Right ventricle myocardium inferior (tissue), 1 donor: ENCODE results near the gene ZBTB6. TPM values are rescaled to one million over a fixed set of nuclear protein-coding genes. Genes with fewer than 3 reads are reported as not detected.
"Not testable (repeated sequence)": the region's sequence is repeated elsewhere in the genome, so short reads cannot be mapped to it uniquely, and the experiment has no call there.

Experiments
- ATAC-seq: fragments of 200-7000 bp; cut with Tn5 transposase; one replicate; pipeline ENCODE4 v1.9.1; 2020; ENCODE audit warnings: mild to moderate bottlenecking, moderate library complexity
- DNase-seq: peaks from one replicate; pipeline ENCODE4 v3.0.0; 2021; ENCODE audit errors: missing footprints
- intact Hi-C: fragments of 100-400 bp; cut with DNase I; formaldehyde crosslinking; loops from one replicate; pipeline ENCODE4 v1.11.0; 2022
- total RNA-seq: library from RNA; stranded (reverse); fragmentation: NEBNext Ultra II Directional; extraction: Animal tissue kit (Norgen Biotek cat#: 25700); gene quantifications from one replicate; pipeline ENCODE4 v1.2.1, GENCODE V29; 2021
- donor health status: DM: no; HTN: yes; CAD: no; lungs with severe emphysema.

Gene ZBTB6
- total RNA-seq, 1 donor from 2014 or later, result 5.3 TPM

GRCh38 chr9:122930541-122931225 is 17.6 kb upstream of the ZBTB6 start:
- ATAC-seq (no peak), DNase-seq (no peak)

DNA sequence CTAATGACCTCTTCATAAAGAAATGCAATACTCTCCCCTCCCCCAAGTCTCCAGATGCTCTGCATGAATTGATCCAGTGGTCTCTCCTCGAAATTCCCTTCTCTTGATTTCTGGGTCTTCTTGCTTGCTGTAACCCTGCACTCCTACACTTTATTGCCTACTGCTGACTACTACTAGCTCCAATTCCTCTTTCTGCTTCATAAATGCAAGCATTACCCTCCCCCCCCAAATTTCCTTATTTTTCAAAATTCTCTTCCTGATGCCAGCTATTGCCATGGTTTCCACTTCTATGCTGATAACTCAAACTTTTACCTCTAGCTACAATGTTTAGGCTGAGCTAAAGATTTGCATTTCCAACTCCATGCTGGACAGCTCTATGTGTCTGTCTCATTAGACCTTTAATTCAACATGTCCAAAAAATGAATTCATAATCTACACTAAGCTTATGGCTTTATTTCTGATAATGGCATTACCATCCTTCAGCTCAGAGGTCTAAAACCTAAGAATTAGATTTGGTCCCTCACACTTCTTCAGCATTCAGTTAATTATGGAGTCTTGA is 16.8 kb upstream of the ZBTB6 start:
- DNase-seq (no peak), ATAC-seq (no peak)
- intact Hi-C loops, result no loop called here

More at GRCh38 chr9:122930541-122931225, 17.6 kb upstream of the ZBTB6 start:
- intact Hi-C loops, result no loop called here

DNA sequence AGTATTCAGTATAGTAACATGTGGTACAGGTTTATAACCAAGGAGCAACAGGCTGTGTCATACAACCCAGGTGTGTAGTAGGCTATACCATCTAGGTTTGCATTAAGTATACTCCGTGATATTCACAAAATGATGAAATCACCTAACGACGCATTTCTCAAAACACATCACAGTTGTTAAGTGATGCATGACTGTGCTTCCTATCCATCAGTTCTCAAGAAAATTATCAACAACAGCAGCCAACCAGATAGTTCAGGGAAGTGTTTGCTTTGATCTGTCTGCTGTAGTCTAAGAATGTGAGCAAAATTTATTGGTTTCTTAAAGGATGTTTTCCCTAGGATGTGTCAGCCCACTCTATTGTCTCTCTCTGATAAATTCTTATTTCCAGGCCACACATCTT is 10.8 kb upstream of the ZBTB6 start:
- intact Hi-C loops, result no loop called here
- ATAC-seq, result no peak
- no peak for DNase-seq

GRCh38 chr9:122922713-122923112 is 9.6 kb upstream of the ZBTB6 start:
- ATAC-seq (no peak), DNase-seq (no peak)
- intact Hi-C loops, result no loop called here

- DNase-seq (no peak), ATAC-seq (no peak)
- intact Hi-C loops, result no loop called here
These were observed 5.2 kb upstream of the ZBTB6 start for GRCh38 chr9:122918310-122918709.

GRCh38 chr9:122912671-122912963 is 506 bp downstream of the ZBTB6 start:
- no peak for DNase-seq
- no peak for ATAC-seq
- intact Hi-C loops, result loop anchor here (5.0 kb wide), 1 partner anchor 80 kb away; no protein-coding TSS in a partner anchor

DNA sequence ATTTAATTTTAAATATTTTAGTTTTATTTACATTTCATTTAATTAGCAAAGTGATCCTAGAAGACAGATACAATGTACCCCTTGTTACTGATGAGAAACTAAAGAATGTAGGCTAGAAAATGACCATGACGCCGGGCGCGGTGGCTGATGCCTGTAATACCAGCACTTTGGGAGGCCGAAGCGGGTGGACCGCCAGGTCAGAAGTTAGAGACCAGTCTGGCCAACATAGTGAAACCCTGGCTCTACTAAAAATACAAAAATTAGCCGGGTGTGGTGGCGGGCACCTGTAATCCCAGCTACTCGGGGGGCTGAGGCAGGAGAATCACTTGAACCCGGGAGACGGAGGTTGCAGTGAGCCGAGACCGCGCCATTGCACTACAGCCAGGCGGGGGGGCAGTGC is 7.0 kb downstream of the ZBTB6 start:
- ATAC-seq, result not testable (repeated sequence)
- intact Hi-C loops, result loop anchor here (5.0 to 10.0 kb wide), 2 partner anchors 36 to 319 kb away; partner anchors contain the start of gene RABGAP1
- peak; percentile 64 for DNase-seq

- intact Hi-C loops, result loop anchor here (5.0 to 10.0 kb wide), 2 partner anchors 37 to 320 kb away; partner anchors contain the start of gene RABGAP1
- ATAC-seq, result peak; percentile 99
These were observed 8.1 kb downstream of the ZBTB6 start, which contains the start of gene RC3H2 for GRCh38 chr9:122904823-122905710. Gene RC3H2, minus strand, starts transcription at chr9:122905359. Its CDS starts 7,850 bp downstream, at chr9:122897509.

DNA sequence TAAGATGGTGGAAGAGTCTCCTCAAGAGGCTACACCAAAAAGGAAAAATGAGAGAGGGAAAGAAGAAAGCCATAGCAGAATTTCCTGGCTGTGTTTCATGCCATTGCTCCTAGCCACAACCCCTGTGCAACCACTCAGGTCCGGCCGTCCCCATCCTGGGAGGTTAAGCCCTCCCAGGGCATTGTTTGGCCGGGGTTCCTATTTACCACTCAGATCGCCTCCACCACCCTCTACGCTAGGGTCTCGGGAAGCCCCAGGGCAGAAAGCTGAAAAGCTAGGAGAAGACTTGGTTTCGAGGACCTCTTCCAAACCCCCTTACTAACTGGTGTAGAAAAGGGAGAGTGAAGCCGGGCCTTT is 8.7 kb downstream of the ZBTB6 start:
- ATAC-seq (peak; percentile 27), DNase-seq (peak; percentile 72)
- intact Hi-C loops, result loop anchor here (10.0 kb wide), 1 partner anchor 320 kb away; no protein-coding TSS in a partner anchor

More at GRCh38 chr9:122904823-122905710, 8.1 kb downstream of the ZBTB6 start, which contains the start of gene RC3H2:
- DNase-seq, result peak; percentile 99

- DNase-seq (no peak), ATAC-seq (no peak)
- intact Hi-C loops, result loop anchor here (10.0 kb wide), 1 partner anchor 324 kb away; no protein-coding TSS in a partner anchor
These were observed 12.3 kb downstream of the ZBTB6 start for GRCh38 chr9:122900791-122901190.

GRCh38 chr9:122897969-122898368 is 15.2 kb downstream of the ZBTB6 start:
- intact Hi-C loops, result no loop called here
- no peak for DNase-seq
- no peak for ATAC-seq

GRCh38 chr9:122888480-122888879 is 24.6 kb downstream of the ZBTB6 start:
- ATAC-seq, result no peak

GRCh38 chr9:122883125-122883524 is 30.0 kb downstream of the ZBTB6 start:
- no peak for DNase-seq
- intact Hi-C loops, result no loop called here

More at GRCh38 chr9:122888480-122888879, 24.6 kb downstream of the ZBTB6 start:
- intact Hi-C loops, result no loop called here
- DNase-seq, result no peak

GRCh38 chr9:122879443-122879842 is 33.7 kb downstream of the ZBTB6 start:
- ATAC-seq (no peak), DNase-seq (no peak)
- intact Hi-C loops, result no loop called here

More at GRCh38 chr9:122883125-122883524, 30.0 kb downstream of the ZBTB6 start:
- no peak for ATAC-seq

DNA sequence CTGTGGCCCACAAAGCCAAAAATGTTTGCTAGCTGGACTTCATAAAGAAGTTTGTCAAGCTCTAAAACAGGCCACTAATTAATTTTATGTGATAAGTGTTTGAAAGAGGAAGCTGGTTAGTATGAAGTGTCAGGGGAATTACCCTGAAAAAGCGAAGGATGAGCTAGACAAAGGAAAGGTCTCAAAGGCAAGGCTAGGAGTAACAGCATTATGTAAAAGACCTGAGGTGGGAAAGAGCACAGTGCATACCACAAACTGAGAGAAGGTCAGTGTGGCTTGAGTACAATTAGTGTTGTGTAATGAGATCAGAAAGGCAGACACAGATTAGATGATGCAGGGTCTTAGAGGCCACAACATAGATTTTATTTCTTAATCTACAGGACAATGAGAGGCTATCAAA is 37.6 kb downstream of the ZBTB6 start:
- DNase-seq (no peak), ATAC-seq (no peak)
- intact Hi-C loops, result no loop called here

DNA sequence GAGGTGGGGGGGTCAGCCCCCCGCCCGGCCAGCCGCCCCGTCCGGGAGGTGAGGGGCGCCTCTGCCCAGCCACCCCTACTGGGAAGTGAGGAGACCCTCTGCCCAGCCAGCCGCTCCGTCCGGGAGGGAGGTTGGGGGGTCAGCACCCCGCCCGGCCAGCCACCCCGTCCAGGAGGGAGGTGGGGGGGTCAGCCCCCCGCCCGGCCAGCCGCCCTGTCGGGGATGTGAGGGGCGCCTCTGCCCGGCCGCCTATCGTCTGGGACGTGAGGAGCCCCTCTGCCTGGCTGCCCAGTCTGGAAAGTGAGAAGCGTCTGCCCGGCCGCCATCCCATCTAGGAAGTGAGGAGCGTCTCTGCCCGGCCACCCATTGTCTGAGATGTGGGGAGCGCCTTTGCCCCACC is 45.8 kb downstream of the ZBTB6 start:
- ATAC-seq, DNase-seq, intact Hi-C loops: not testable (repeated sequence)

DNA sequence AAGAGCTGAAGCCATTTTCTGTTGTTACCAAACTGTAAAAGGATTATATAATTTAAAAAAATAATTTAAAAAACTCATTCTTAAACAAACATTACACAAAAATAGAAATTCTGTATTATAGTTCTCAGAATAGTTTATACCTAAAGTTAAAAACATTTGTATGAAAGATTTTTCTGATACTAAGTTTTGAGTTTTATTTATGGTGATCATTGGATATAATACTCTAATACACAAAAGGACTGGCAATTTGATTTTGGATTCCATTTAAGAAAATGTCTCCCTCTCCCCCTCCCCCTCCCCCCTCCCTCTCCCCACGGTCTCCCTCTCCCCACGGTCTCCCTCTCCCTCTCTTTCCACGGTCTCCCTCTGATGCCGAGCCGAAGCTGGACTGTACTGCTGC is 47.0 kb downstream of the ZBTB6 start:
- no peak for DNase-seq
- intact Hi-C loops, result no loop called here
- no peak for ATAC-seq

- intact Hi-C loops, result no loop called here
- no peak for DNase-seq
- no peak for ATAC-seq
These were observed 47.8 kb downstream of the ZBTB6 start for GRCh38 chr9:122865300-122865699.

GRCh38 chr9:122863407-122863806 is 49.7 kb downstream of the ZBTB6 start:
- DNase-seq (no peak), ATAC-seq (no peak)

More at GRCh38 chr9:122863407-122863806, 49.7 kb downstream of the ZBTB6 start:
- intact Hi-C loops, result no loop called here
